MM.1S (cell line): ENCODE data around the gene PTPRN2.

Experiments used
- DNase-seq: peaks from one replicate; pipeline ENCODE4 v3.0.0-alpha.2; 2015
- H2AFZ ChIP-seq: fragments of 300-600 bp; sonication (generic); 2 replicates; pipeline ENCODE4 v1.6.0; 2016; ENCODE audit warnings: antibody characterized with exemption, low read length
- H3F3A ChIP-seq: fragments of 300-600 bp; sonication (generic); 2 replicates; pipeline ENCODE4 v1.6.1; 2016; ENCODE audit warnings: mild to moderate bottlenecking, antibody characterized with exemption, low read length, moderate library complexity, mixed read lengths; ENCODE audit not compliant: insufficient read depth
- H3K27ac ChIP-seq: fragments of 300-600 bp; sonication (generic); 2 replicates; pipeline ENCODE4 v1.5.1; 2016; ENCODE audit warnings: mild to moderate bottlenecking, low read length
- H3K27me3 ChIP-seq: fragments of 300-600 bp; sonication (generic); replicated peaks from 2 replicates; pipeline ENCODE4 v1.6.0; 2016; ENCODE audit warnings: low read length; ENCODE audit not compliant: insufficient read depth
- H3K36me3 ChIP-seq: fragments of 300-600 bp; sonication (generic); replicated peaks from 2 replicates; pipeline ENCODE4 v1.6.1; 2016; ENCODE audit warnings: mild to moderate bottlenecking, low read length, mixed read lengths; ENCODE audit not compliant: insufficient read depth
- H3K4me1 ChIP-seq: fragments of 300-600 bp; sonication (generic); 2 replicates; pipeline ENCODE4 v1.6.1; 2016; ENCODE audit warnings: low read length, mixed read lengths
- H3K4me2 ChIP-seq: fragments of 300-600 bp; sonication (generic); 2 replicates; pipeline ENCODE4 v1.6.0; 2016; ENCODE audit warnings: low read depth, low read length
- H3K4me3 ChIP-seq: fragments of 300-600 bp; sonication (generic); 2 replicates; pipeline ENCODE4 v1.5.1; 2016; ENCODE audit warnings: low read length, mixed read lengths
- H3K79me2 ChIP-seq: fragments of 300-600 bp; sonication (generic); 2 replicates; pipeline ENCODE4 v1.6.1; 2016; ENCODE audit warnings: mixed run types, low read length, mixed read lengths
- H3K9ac ChIP-seq: fragments of 300-600 bp; sonication (generic); 2 replicates; pipeline ENCODE4 v1.6.1; 2016; ENCODE audit warnings: low read length, mixed read lengths
- H3K9me2 ChIP-seq: fragments of 300-600 bp; sonication (generic); replicated peaks from 2 replicates; pipeline ENCODE4 v1.6.1; 2016; ENCODE audit warnings: mild to moderate bottlenecking, low read length, mixed read lengths; ENCODE audit not compliant: insufficient read depth
- H3K9me3 ChIP-seq: fragments of 300-600 bp; sonication (generic); replicated peaks from 2 replicates; pipeline ENCODE4 v1.6.1; 2016; ENCODE audit warnings: mild to moderate bottlenecking, low read length, mixed read lengths; ENCODE audit not compliant: insufficient read depth
- H4K20me1 ChIP-seq: fragments of 300-600 bp; sonication (generic); 2 replicates; pipeline ENCODE4 v1.6.1; 2016; ENCODE audit warnings: mild to moderate bottlenecking, low read length, moderate library complexity, mixed read lengths; ENCODE audit not compliant: insufficient read depth
- CTCF ChIP-seq: fragments of 300-600 bp; sonication (generic); IDR thresholded peaks from 2 replicates; pipeline ENCODE4 v1.5.1; 2016; ENCODE audit warnings: antibody characterized with exemption, low read length, mixed read lengths
- EZH2 ChIP-seq: fragments of 300-600 bp; sonication (generic); optimal IDR thresholded peaks from 2 replicates; pipeline ENCODE3; 2017; ENCODE audit warnings: low read depth, mild to moderate bottlenecking, antibody characterized with exemption, low read length, mixed read lengths
- EZH2phosphoT487 ChIP-seq: fragments of 300-600 bp; sonication (generic); IDR thresholded peaks from 2 replicates; pipeline ENCODE4 v1.6.1; 2018; ENCODE audit warnings: antibody characterized with exemption, low read length

Gene PTPRN2

GRCh38 chr7:158393926-158394625, 193.5 kb downstream of the PTPRN2 start:
- Histone ChIP-seq H3K36me3 (no peaks in the 10 kb centered on the region), H3K4me1 (no peaks in the 10 kb centered on the region), H3K27ac (no peak overlapping the region), H4K20me1 (no peaks in the 10 kb centered on the region), H2AFZ (no peak overlapping the region), H3K9me3 (no peaks in the 10 kb centered on the region), H3K4me3 (no peak overlapping the region), H3F3A (no peaks in the 10 kb centered on the region), H3K9ac (no peak overlapping the region), H3K27me3 (peaks cover 61% of the 10 kb centered on the region), H3K9me2 (no peaks in the 10 kb centered on the region), H3K79me2 (no peaks in the 10 kb centered on the region), H3K4me2 (no peak overlapping the region)
- no peak for DNase-seq
- TF ChIP-seq CTCF (no peak), EZH2 (no peak), EZH2phosphoT487 (no peak)

DNA sequence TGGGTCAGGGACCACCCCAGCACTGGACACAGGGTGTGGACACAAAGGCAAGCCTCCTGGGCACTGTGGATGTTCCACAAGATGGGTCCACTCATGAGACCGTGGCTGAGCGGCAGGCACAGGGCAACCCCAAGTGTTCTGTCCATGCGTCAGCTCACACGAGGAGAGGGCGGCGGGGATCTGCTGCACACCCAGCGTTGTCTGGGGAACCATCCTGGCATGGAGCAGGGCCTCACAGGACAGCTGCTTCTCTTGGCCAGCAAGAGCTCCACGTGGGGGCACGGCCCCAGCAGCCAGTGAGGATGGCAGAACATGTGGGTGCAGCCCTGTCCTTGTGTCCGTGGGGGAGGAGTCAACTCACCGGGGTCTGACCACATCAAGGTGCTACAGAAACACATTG, 195.4 kb downstream of the PTPRN2 start:
- Histone ChIP-seq H4K20me1 (no peaks in the 10 kb centered on the region), H3K79me2 (no peaks in the 10 kb centered on the region), H3K9ac (no peak overlapping the region), H3K36me3 (no peaks in the 10 kb centered on the region), H3K27ac (no peak overlapping the region), H3K4me1 (no peaks in the 10 kb centered on the region), H3K9me3 (no peaks in the 10 kb centered on the region), H2AFZ (no peak overlapping the region), H3K27me3 (peaks cover 58% of the 10 kb centered on the region), H3K9me2 (no peaks in the 10 kb centered on the region), H3K4me2 (no peak overlapping the region), H3F3A (no peaks in the 10 kb centered on the region), H3K4me3 (no peak overlapping the region)
- TF ChIP-seq EZH2phosphoT487 (no peak), CTCF (no peak), EZH2 (no peak)
- DNase-seq = no peak

- Histone ChIP-seq H3K79me2 (no peaks in the 10 kb centered on the region), H3K9ac (no peak overlapping the region), H4K20me1 (no peaks in the 10 kb centered on the region), H3K27ac (no peak overlapping the region), H3K4me2 (no peak overlapping the region), H3K36me3 (no peaks in the 10 kb centered on the region), H3K4me1 (no peaks in the 10 kb centered on the region), H3F3A (no peaks in the 10 kb centered on the region), H3K9me3 (no peaks in the 10 kb centered on the region), H2AFZ (no peak overlapping the region), H3K27me3 (peaks cover 58% of the 10 kb centered on the region), H3K9me2 (no peaks in the 10 kb centered on the region), H3K4me3 (no peak overlapping the region)
- no peak for TF ChIP-seq CTCF
- no peak for DNase-seq
These were observed 196.1 kb downstream of the PTPRN2 start for GRCh38 chr7:158391541-158391940.
